Measurements from ENCODE around the gene HNRNPUL2.

The HNRNPUL2 gene

GRCh38 chr11:62707277-62707861, 19.9 kb downstream of the HNRNPUL2 start, which contains the start of the genes BSCL2 and GNG3:
Gene BSCL2 (minus strand): TSS chr11:62707424. CDS start chr11:62707195, 229 bp downstream.
Gene GNG3 (plus strand): TSS chr11:62707676. CDS start chr11:62708296, 620 bp downstream.
- TF ChIP-seq TAF1 (IDR thresholded peaks at IDR 0.05; ENCODE audit: borderline replicate concordance, insufficient read depth, low read length) (no peak), SIN3A (IDR thresholded peaks at IDR 0.05; ENCODE audit: borderline replicate concordance, insufficient read depth, low read length) (no peak), POLR2AphosphoS5 (IDR thresholded peaks at IDR 0.05; ENCODE audit: low read depth, low read length) (no peak), FOXP2 (optimal IDR thresholded peaks at IDR 0.05; ENCODE audit: borderline replicate concordance, extremely low read depth, extremely low read length, insufficient read depth) (no peak)
- TF ChIP-seq, protein P1, sequence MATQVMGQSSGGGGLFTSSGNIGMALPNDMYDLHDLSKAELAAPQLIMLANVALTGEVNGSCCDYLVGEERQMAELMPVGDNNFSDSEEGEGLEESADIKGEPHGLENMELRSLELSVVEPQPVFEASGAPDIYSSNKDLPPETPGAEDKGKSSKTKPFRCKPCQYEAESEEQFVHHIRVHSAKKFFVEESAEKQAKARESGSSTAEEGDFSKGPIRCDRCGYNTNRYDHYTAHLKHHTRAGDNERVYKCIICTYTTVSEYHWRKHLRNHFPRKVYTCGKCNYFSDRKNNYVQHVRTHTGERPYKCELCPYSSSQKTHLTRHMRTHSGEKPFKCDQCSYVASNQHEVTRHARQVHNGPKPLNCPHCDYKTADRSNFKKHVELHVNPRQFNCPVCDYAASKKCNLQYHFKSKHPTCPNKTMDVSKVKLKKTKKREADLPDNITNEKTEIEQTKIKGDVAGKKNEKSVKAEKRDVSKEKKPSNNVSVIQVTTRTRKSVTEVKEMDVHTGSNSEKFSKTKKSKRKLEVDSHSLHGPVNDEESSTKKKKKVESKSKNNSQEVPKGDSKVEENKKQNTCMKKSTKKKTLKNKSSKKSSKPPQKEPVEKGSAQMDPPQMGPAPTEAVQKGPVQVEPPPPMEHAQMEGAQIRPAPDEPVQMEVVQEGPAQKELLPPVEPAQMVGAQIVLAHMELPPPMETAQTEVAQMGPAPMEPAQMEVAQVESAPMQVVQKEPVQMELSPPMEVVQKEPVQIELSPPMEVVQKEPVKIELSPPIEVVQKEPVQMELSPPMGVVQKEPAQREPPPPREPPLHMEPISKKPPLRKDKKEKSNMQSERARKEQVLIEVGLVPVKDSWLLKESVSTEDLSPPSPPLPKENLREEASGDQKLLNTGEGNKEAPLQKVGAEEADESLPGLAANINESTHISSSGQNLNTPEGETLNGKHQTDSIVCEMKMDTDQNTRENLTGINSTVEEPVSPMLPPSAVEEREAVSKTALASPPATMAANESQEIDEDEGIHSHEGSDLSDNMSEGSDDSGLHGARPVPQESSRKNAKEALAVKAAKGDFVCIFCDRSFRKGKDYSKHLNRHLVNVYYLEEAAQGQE (IDR thresholded peaks at IDR 0.05; ENCODE audit: insufficient read depth in 1 of 2, low read depth in 2 of 2, low read length in 2 of 2), result no peak

DNA sequence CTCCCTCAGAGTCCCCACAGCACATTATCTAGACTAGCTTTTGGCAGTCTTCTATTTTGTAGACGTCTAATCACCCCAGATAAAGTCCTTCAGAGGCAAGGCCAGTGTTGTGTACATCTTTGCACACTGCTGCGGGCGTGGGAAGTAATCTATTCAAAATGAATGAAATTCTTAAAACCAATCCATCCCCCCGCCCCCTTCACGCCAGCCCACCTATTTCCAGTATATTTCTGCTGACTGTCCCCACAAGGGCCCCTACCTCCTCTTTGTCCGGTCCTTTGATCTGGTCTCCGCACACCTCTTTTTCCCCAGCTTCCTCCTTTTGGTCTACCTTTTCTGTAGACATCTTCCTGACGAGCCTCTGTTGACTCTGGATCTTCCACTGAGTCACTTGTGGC, 20.4 kb downstream of the HNRNPUL2 start:
- TF ChIP-seq SIN3A (IDR thresholded peaks at IDR 0.05; ENCODE audit: borderline replicate concordance, insufficient read depth, low read length), result no peak
- TF ChIP-seq TAF1 (IDR thresholded peaks at IDR 0.05; ENCODE audit: borderline replicate concordance, insufficient read depth, low read length), result no peak
- TF ChIP-seq, protein P1 (IDR thresholded peaks at IDR 0.05; ENCODE audit: insufficient read depth in 1 of 2, low read depth in 2 of 2, low read length in 2 of 2), result no peak
- no peak for TF ChIP-seq POLR2AphosphoS5 (IDR thresholded peaks at IDR 0.05; ENCODE audit: low read depth, low read length)
- TF ChIP-seq FOXP2 (optimal IDR thresholded peaks at IDR 0.05; ENCODE audit: borderline replicate concordance, extremely low read depth, extremely low read length, insufficient read depth), result no peak

GRCh38 chr11:62705880-62706849, 21.1 kb downstream of the HNRNPUL2 start:
- peak; percentile 36 for TF ChIP-seq FOXP2 (optimal IDR thresholded peaks at IDR 0.05; ENCODE audit: borderline replicate concordance, extremely low read depth, extremely low read length, insufficient read depth)
- TF ChIP-seq, protein P1 (IDR thresholded peaks at IDR 0.05; ENCODE audit: insufficient read depth in 1 of 2, low read depth in 2 of 2, low read length in 2 of 2), result no peak
- TF ChIP-seq SIN3A (IDR thresholded peaks at IDR 0.05; ENCODE audit: borderline replicate concordance, insufficient read depth, low read length), result peak; percentile 69; the same call in 1 of the 2 replicates
- TF ChIP-seq POLR2AphosphoS5 (IDR thresholded peaks at IDR 0.05; ENCODE audit: low read depth, low read length), result peak; percentile 87; the same call in 1 of the 2 replicates

- TF ChIP-seq SIN3A (IDR thresholded peaks at IDR 0.05; ENCODE audit: borderline replicate concordance, insufficient read depth, low read length), result no peak
- TF ChIP-seq TAF1 (IDR thresholded peaks at IDR 0.05; ENCODE audit: borderline replicate concordance, insufficient read depth, low read length), result no peak
- TF ChIP-seq FOXP2 (optimal IDR thresholded peaks at IDR 0.05; ENCODE audit: borderline replicate concordance, extremely low read depth, extremely low read length, insufficient read depth), result no peak
- TF ChIP-seq, protein P1 (IDR thresholded peaks at IDR 0.05; ENCODE audit: insufficient read depth in 1 of 2, low read depth in 2 of 2, low read length in 2 of 2), result no peak
- no peak for TF ChIP-seq POLR2AphosphoS5 (IDR thresholded peaks at IDR 0.05; ENCODE audit: low read depth, low read length)
These were observed 21.8 kb downstream of the HNRNPUL2 start for GRCh38 chr11:62705413-62705812.

Measured in PFSK-1 (cell line).